Effector memory CD4-positive, alpha-beta T cell (primary cell): ENCODE results near the gene CDC14B.
"Not testable (repeated sequence)": the region's sequence is repeated elsewhere in the genome, so short reads cannot be mapped to it uniquely, and the experiment has no call there.

Experiments used
- DNase-seq, 3 donors: peaks; one replicate each; pipeline ENCODE4 v3.0.0-alpha.2; 2020
- H3K27ac ChIP-seq: 2 replicates; pipeline ENCODE4 v1.7.0; 2013; ENCODE audit warnings: mild to moderate bottlenecking, low read length, moderate library complexity; ENCODE audit not compliant: insufficient read depth, poor library complexity, severe bottlenecking
- H3K27me3 ChIP-seq: replicated peaks from 2 replicates; pipeline ENCODE4 v1.7.0; 2013; ENCODE audit warnings: mild to moderate bottlenecking, low read length; ENCODE audit not compliant: insufficient read depth, control insufficient read depth, poor library complexity, severe bottlenecking
- H3K36me3 ChIP-seq: 2 replicates; pipeline ENCODE4 v1.7.0; 2013; ENCODE audit warnings: mild to moderate bottlenecking, low read length, moderate library complexity; ENCODE audit not compliant: control insufficient read depth, insufficient read depth
- H3K4me1 ChIP-seq: 2 replicates; pipeline ENCODE4 v1.7.0; 2013; ENCODE audit warnings: low read length, mild to moderate bottlenecking; ENCODE audit not compliant: control insufficient read depth, insufficient read depth, poor library complexity, severe bottlenecking
- H3K4me3 ChIP-seq: 2 replicates; pipeline ENCODE4 v1.7.0; 2013; ENCODE audit warnings: low read length, low read depth, mild to moderate bottlenecking; ENCODE audit not compliant: insufficient read depth, poor library complexity, severe bottlenecking
- H3K9me3 ChIP-seq: 2 replicates; pipeline ENCODE4 v1.7.0; 2013; ENCODE audit warnings: mild to moderate bottlenecking, low read length, moderate library complexity; ENCODE audit not compliant: control insufficient read depth

Gene CDC14B

DNA sequence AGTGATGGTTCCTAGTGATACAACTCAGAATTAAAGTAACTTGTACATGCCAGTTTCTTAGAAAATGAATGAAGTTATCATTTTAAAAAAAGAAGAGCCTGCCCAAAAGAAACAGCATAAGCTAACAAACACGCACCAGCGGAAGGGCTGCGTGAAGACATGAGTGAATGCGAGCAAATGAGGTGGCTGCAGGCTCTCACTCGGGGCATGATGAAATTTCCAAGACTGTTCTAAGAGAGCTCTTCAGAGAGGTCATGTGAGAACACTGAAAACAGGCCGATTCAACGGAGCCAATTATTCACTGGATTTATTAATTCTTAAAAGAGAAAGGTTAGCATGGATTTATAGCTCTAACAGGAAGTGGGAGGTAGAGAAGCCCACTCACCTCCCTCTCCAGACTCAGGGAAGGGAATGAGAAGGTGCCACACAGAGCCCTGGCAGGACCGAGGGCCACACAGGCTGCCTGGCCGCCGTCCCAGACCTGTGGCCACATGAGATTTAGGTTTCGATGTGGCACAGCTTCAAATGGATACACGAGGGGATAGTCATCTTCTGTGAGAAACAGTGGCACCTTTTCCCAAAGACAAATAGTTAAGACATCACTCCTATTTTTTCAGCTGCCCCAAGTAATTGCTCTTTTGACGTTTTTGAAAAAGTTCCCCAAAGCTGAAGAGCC is 114.2 kb downstream of the CDC14B start:
- no peaks in the 10 kb centered on the region for H3K9me3 ChIP-seq
- no peaks in the 10 kb centered on the region for H3K36me3 ChIP-seq
- no peak overlapping the region for H3K27ac ChIP-seq
- H3K4me1 ChIP-seq, result no peaks in the 10 kb centered on the region
- H3K4me3 ChIP-seq, result no peak overlapping the region
- no peak for DNase-seq
- H3K27me3 ChIP-seq, result no peaks in the 10 kb centered on the region

- no peaks in the 10 kb centered on the region for H3K9me3 ChIP-seq
- H3K4me3 ChIP-seq, result no peak overlapping the region
- no peak overlapping the region for H3K27ac ChIP-seq
- H3K27me3 ChIP-seq, result no peaks in the 10 kb centered on the region
- no peaks in the 10 kb centered on the region for H3K4me1 ChIP-seq
- no peak for DNase-seq
- H3K36me3 ChIP-seq, result no peaks in the 10 kb centered on the region
These were observed 115.7 kb downstream of the CDC14B start for GRCh38 chr9:96503918-96504317.

GRCh38 chr9:96503374-96503748 is 116.3 kb downstream of the CDC14B start:
- not testable (repeated sequence) for H3K27ac ChIP-seq, H3K27me3 ChIP-seq, H3K4me3 ChIP-seq, H3K36me3 ChIP-seq, H3K9me3 ChIP-seq, DNase-seq, H3K4me1 ChIP-seq

- no peaks in the 10 kb centered on the region for H3K36me3 ChIP-seq
- no peaks in the 10 kb centered on the region for H3K9me3 ChIP-seq
- H3K4me3 ChIP-seq, result no peak overlapping the region
- DNase-seq, result no peak
- H3K27ac ChIP-seq, result no peak overlapping the region
- no peaks in the 10 kb centered on the region for H3K4me1 ChIP-seq
- H3K27me3 ChIP-seq, result no peaks in the 10 kb centered on the region
These were observed 116.9 kb downstream of the CDC14B start for GRCh38 chr9:96502539-96503373.

GRCh38 chr9:96501633-96502538 is 117.8 kb downstream of the CDC14B start:
- no peaks in the 10 kb centered on the region for H3K36me3 ChIP-seq
- no peak overlapping the region for H3K27ac ChIP-seq
- no peak overlapping the region for H3K4me3 ChIP-seq
- no peaks in the 10 kb centered on the region for H3K4me1 ChIP-seq
- H3K27me3 ChIP-seq, result no peaks in the 10 kb centered on the region
- H3K9me3 ChIP-seq, result no peaks in the 10 kb centered on the region
- DNase-seq, result no peak

- H3K4me1 ChIP-seq, result no peaks in the 10 kb centered on the region
- no peak for DNase-seq
- no peaks in the 10 kb centered on the region for H3K27me3 ChIP-seq
- H3K36me3 ChIP-seq, result no peaks in the 10 kb centered on the region
- H3K4me3 ChIP-seq, result no peak overlapping the region
- no peaks in the 10 kb centered on the region for H3K9me3 ChIP-seq
- no peak overlapping the region for H3K27ac ChIP-seq
These were observed 118.7 kb downstream of the CDC14B start for GRCh38 chr9:96500696-96501632.

DNA sequence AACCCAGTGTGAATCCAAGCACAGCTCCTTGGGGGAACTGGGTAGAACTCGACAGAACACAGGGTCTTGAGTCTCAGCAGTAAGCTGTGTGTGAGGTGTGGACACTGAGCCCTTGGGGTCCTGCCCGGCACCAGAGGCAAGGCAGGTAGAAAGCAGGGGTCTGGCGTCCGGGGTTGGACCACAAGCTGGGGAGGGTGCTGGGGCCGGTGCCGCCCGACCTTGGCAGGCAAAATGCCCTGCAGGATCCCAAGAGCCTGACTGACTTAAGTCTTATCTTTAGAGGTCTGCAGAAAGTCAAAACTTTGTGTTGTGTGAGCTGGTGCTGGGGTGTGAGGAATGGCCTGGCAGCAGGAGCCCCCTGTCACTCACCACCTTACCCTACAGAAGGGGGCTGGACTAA is 120.4 kb downstream of the CDC14B start:
- Histone ChIP-seq H3K27ac (no peak overlapping the region), H3K27me3 (no peaks in the 10 kb centered on the region), H3K9me3 (no peaks in the 10 kb centered on the region), H3K4me3 (no peak overlapping the region), H3K36me3 (no peaks in the 10 kb centered on the region), H3K4me1 (no peaks in the 10 kb centered on the region)
- no peak for DNase-seq

DNA sequence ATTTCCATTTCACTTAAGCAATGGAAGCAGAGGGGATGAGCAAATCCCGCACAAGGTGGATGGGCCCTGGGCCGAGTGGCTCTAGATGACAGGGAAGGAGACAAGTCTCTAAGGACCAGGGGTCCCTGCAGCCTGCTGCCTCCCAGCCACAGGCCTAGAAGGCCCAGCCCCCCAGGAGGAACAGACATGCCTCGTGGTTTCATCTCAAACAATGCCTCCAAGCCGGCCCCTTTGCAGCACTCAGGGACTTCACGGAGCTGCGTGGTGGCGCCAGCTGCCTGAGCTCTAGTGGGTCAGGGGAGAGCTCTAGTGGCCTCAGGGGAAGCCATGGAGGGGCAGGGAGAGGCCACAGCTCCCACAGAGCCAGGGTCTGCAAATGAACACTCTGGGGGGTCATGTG is 120.8 kb downstream of the CDC14B start:
- no peaks in the 10 kb centered on the region for H3K27me3 ChIP-seq

GRCh38 chr9:96497117-96497399 is 122.6 kb downstream of the CDC14B start:
- no peak overlapping the region for H3K4me3 ChIP-seq
- DNase-seq, result no peak
- H3K27ac ChIP-seq, result no peak overlapping the region
- H3K4me1 ChIP-seq, result no peaks in the 10 kb centered on the region
- no peaks in the 10 kb centered on the region for H3K9me3 ChIP-seq
- no peaks in the 10 kb centered on the region for H3K27me3 ChIP-seq
- peaks cover under 1% of the 10 kb centered on the region for H3K36me3 ChIP-seq

More for the DNA sequence above, 120.8 kb downstream of the CDC14B start:
- H3K9me3 ChIP-seq, result no peaks in the 10 kb centered on the region
- no peaks in the 10 kb centered on the region for H3K4me1 ChIP-seq
- no peak overlapping the region for H3K4me3 ChIP-seq
- DNase-seq, result no peak
- H3K36me3 ChIP-seq, result no peaks in the 10 kb centered on the region
- H3K27ac ChIP-seq, result no peak overlapping the region
